Chondrocyte (in vitro differentiated cells): ENCODE results near the gene SLC25A47. TPM values are rescaled to one million over a fixed set of nuclear protein-coding genes. Genes with fewer than 3 reads are reported as not detected.
A peak's percentile ranks its signal among the peaks of the same experiment; 100 is the strongest.

ENCODE experiments used
- DNase-seq: peaks from one replicate; pipeline ENCODE4 v3.0.0; 2021; ENCODE audit warnings: mixed read lengths, low spot score
- H3K27ac Mint-ChIP-seq: one replicate; pipeline ENCODE4 v1.8.0; 2021; ENCODE audit warnings: mild to moderate bottlenecking, moderate library complexity, mixed read lengths; ENCODE audit not compliant: unreplicated experiment
- H3K27me3 Mint-ChIP-seq: 2 replicates; pipeline ENCODE4 v1.8.0; 2021; ENCODE audit warnings: low read depth, mixed read lengths
- H3K36me3 Mint-ChIP-seq: 2 replicates; pipeline ENCODE4 v1.8.0; 2021; ENCODE audit warnings: low read depth, mixed read lengths
- H3K4me1 Mint-ChIP-seq: 2 replicates; pipeline ENCODE4 v1.8.0; 2021; ENCODE audit warnings: low read depth, mild to moderate bottlenecking, mixed read lengths
- H3K4me3 Mint-ChIP-seq: one replicate; pipeline ENCODE4 v1.8.0; 2021; ENCODE audit warnings: mild to moderate bottlenecking, moderate library complexity, mixed read lengths; ENCODE audit not compliant: unreplicated experiment
- H3K9me3 Mint-ChIP-seq: 2 replicates; pipeline ENCODE4 v1.8.0; 2021; ENCODE audit warnings: low read depth, mixed read lengths
- total RNA-seq: library from RNA; stranded (reverse); gene quantifications from 3 replicates; pipeline ENCODE4 v1.2.1, GENCODE V29; 2021
- TF ChIP-seq, protein P1 (sequence below): fragments of 200-600 bp; sonication (generic); IDR thresholded peaks from 2 replicates; pipeline ENCODE4 v1.5.0; 2021; ENCODE audit warnings: antibody characterized with exemption, mild to moderate bottlenecking, moderate library complexity

SLC25A47 gene
- total RNA-seq, 1 donor from 2014 or later: not detected

DNA sequence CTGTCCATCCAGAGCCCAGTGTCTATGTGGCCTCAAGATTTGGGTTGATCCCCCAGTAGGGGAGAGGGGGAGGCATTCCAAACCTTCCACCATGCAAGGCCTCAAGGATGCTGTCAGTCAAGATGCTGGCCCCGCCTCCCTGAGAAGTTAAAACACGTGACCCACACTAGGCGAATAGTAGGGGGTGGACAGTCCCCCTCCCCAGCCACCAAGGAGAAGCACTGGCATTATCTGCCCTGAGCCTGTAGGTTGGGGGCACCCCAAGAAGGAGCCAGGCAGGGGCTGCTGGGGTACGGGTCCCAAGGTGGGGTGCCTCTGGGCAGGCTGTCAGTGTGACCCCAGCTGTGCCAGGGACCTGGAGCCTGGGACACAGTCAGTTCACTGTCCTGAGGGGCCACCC lies 19.2 kb upstream of the SLC25A47 start:
- H3K27ac Mint-ChIP-seq: no peak overlapping the region

GRCh38 chr14:100304825-100305323 lies 18.3 kb upstream of the SLC25A47 start:
- H3K4me3 Mint-ChIP-seq: peak overlapping the region; percentile 80
- peak overlapping the region; percentile 88 for H3K27ac Mint-ChIP-seq
- DNase-seq: no peak
- H3K27me3 Mint-ChIP-seq: no peaks in the 10 kb centered on the region
- no peaks in the 10 kb centered on the region for H3K36me3 Mint-ChIP-seq
- TF ChIP-seq, protein P1, sequence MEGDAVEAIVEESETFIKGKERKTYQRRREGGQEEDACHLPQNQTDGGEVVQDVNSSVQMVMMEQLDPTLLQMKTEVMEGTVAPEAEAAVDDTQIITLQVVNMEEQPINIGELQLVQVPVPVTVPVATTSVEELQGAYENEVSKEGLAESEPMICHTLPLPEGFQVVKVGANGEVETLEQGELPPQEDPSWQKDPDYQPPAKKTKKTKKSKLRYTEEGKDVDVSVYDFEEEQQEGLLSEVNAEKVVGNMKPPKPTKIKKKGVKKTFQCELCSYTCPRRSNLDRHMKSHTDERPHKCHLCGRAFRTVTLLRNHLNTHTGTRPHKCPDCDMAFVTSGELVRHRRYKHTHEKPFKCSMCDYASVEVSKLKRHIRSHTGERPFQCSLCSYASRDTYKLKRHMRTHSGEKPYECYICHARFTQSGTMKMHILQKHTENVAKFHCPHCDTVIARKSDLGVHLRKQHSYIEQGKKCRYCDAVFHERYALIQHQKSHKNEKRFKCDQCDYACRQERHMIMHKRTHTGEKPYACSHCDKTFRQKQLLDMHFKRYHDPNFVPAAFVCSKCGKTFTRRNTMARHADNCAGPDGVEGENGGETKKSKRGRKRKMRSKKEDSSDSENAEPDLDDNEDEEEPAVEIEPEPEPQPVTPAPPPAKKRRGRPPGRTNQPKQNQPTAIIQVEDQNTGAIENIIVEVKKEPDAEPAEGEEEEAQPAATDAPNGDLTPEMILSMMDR: peak; percentile 27
- H3K9me3 Mint-ChIP-seq: no peaks in the 10 kb centered on the region
- H3K4me1 Mint-ChIP-seq: peaks cover 42% of the 10 kb centered on the region

More for the DNA sequence above, 19.2 kb upstream of the SLC25A47 start:
- no peak overlapping the region for H3K4me3 Mint-ChIP-seq
- H3K9me3 Mint-ChIP-seq: no peaks in the 10 kb centered on the region
- H3K27me3 Mint-ChIP-seq: no peaks in the 10 kb centered on the region
- no peaks in the 10 kb centered on the region for H3K36me3 Mint-ChIP-seq
- TF ChIP-seq, protein P1: no peak
- H3K4me1 Mint-ChIP-seq: peaks cover 37% of the 10 kb centered on the region
- DNase-seq: no peak

DNA sequence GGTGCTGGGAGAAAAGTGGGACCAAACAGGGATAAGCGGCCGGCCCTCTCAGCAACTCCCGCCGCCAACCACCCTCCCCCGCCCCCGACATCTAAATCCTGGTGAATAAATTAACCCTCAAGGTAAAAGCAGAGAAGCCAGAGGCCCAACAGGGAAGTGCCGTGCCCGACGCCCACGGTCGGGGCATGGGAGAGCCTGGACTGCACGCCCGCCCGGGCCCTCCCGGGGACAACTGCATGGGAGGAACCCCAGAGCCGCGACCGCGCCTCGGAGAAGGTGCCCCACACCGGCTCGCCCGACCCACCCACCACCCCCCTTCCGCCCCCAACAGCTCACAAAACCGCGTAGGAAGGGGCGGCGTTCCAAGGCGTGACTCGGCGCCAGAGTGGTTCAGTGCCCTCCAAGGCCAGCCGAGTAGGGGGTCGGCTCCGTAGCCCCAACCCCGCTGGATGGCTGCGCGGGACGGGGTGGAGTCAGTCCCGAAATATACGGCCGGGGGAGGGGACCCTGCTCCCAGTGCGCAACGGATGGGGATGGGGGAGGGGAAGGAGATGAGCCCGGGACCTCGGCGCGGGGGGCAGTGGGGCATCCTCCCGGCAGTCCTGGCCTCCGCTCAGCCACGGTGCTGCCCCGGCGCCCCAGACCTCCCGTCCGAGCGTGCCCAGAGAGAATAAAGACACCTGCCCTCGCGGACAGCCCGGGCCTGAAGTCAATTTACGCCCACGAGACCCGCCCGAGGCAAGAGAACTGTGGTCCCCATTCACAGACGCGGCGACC lies 17.6 kb upstream of the SLC25A47 start:
- H3K27me3 Mint-ChIP-seq: no peaks in the 10 kb centered on the region
- H3K36me3 Mint-ChIP-seq: no peaks in the 10 kb centered on the region
- peaks cover 42% of the 10 kb centered on the region for H3K4me1 Mint-ChIP-seq
- no peak for DNase-seq
- peak overlapping the region; percentile 88 for H3K27ac Mint-ChIP-seq
- H3K9me3 Mint-ChIP-seq: no peaks in the 10 kb centered on the region
- TF ChIP-seq, protein P1: no peak
- H3K4me3 Mint-ChIP-seq: peak overlapping the region; percentile 80

DNA sequence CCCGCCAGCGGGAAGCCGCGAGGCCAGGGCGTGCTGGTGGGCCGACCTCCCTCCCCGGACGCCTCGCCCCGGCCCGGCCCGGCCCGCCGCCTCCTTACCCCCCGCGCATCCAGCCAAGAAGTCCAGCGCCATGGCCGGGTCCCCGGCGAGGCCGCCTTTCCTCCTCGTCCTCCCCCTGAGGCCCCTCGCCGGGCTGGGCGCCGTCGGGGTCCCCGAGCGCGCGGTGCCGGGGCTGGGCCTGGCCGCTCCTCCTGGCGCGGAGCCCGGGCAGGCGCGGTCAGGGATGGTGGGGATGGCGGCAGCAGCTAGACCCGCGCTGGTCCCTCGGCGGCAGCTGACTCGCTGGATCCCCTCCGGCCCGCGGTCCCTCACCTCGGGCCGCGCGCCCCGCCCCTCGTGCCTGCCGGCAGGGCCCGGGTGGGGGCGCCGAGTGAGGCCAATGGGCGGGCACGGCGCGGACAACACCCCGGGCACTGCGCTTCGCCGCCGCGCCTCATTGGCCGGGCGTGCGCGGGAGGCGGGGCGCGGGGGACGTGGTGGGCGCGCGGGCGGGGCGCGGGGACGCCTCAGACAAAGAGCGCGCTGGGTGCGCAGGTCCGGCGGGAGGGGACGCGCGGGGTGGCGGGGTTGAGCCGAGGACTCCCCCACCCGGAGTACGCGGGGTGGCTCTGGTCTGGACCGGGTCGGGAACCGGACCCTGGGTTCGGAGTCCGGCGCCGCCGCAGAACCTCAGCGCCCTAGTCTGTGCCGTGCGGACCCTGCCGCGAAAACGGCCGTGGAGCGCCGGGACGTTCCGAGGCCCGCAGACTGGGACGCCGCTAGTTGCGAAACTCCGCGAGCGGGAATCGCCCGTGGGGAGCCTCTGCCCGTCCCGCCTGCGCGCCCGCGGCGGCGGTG lies 16.8 kb upstream of the SLC25A47 start, which contains the start of gene SLC25A29:
Gene SLC25A29 (minus strand): TSS at position 344 of the 897 bp plus-strand sequence. CDS start 212 bp downstream, at position 132.
- Mint-ChIP-seq H3K4me1 (peaks cover 42% of the 10 kb centered on the region), H3K36me3 (no peaks in the 10 kb centered on the region), H3K27me3 (no peaks in the 10 kb centered on the region), H3K4me3 (peak within 1 kb of the TSS; percentile 80), H3K27ac (peak within 1 kb of the TSS; percentile 88), H3K9me3 (no peaks in the 10 kb centered on the region)
- no peak for DNase-seq
- TF ChIP-seq, protein P1: no peak
